Liver (tissue), 9 donors: ENCODE results near the gene C22orf23. TPM values are rescaled to one million over a fixed set of nuclear protein-coding genes. Genes with fewer than 3 reads are reported as not detected.

Experiments used
- DNase-seq: peaks from one replicate; pipeline ENCODE4 v3.0.0-alpha.2; 2017; ENCODE audit warnings: low spot score
- H3K27ac ChIP-seq, 2 donors: one replicate each; pipeline ENCODE4 v1.7.0; 2013; ENCODE audit warnings: inconsistent platforms in 2 of 2, low read length in 2 of 2, control low read depth in 1 of 2, low read depth in 1 of 2, mild to moderate bottlenecking in 1 of 2
- H3K27me3 ChIP-seq, 4 donors: one replicate each; pipeline versions ENCODE4 v1.6.1 to v1.7.0; 2013; ENCODE audit warnings: low read length in 3 of 4, inconsistent platforms in 1 of 4, mild to moderate bottlenecking in 1 of 4, moderate library complexity in 1 of 4; ENCODE audit not compliant: control insufficient read depth in 4 of 4, insufficient read depth in 4 of 4
- H3K36me3 ChIP-seq, 4 donors: one replicate each; pipeline versions ENCODE4 v1.6.1 to v1.7.0; 2013; ENCODE audit warnings: low read length in 3 of 4, mild to moderate bottlenecking in 3 of 4, low read depth in 1 of 4, moderate library complexity in 1 of 4; ENCODE audit not compliant: control insufficient read depth in 4 of 4, insufficient read depth in 3 of 4
- H3K4me1 ChIP-seq, 4 donors: one replicate each; pipeline versions ENCODE4 v1.6.1 to v1.7.0; 2013; ENCODE audit warnings: low read length in 3 of 4, mild to moderate bottlenecking in 3 of 4, moderate library complexity in 1 of 4; ENCODE audit not compliant: control insufficient read depth in 4 of 4, insufficient read depth in 4 of 4
- H3K4me3 ChIP-seq, 3 donors: one replicate each; pipeline versions ENCODE4 v1.6.1 to v1.7.0; 2013; ENCODE audit warnings: low read length in 3 of 3, control low read depth in 1 of 3, low read depth in 1 of 3, mild to moderate bottlenecking in 1 of 3
- H3K9ac ChIP-seq, 2 donors: one replicate each; pipeline ENCODE4 v1.7.0; 2013; ENCODE audit warnings: low read length in 2 of 2, mild to moderate bottlenecking in 2 of 2, moderate library complexity in 2 of 2, control low read depth in 1 of 2, low read depth in 1 of 2
- H3K9me3 ChIP-seq, 4 donors: one replicate each; pipeline versions ENCODE4 v1.6.1 to v1.7.0; 2013; ENCODE audit warnings: low read length in 3 of 4; ENCODE audit not compliant: control insufficient read depth in 4 of 4
- ATF3 ChIP-seq: IDR thresholded peaks from 2 replicates; pipeline ENCODE4 v1.6.1; 2016; ENCODE audit warnings: antibody characterized with exemption
- EGR1 ChIP-seq, 2 donors: IDR thresholded peaks; 2 replicates each; pipeline ENCODE4 v1.6.1; 2016 to 2018; ENCODE audit warnings: antibody characterized with exemption in 2 of 2, low read depth in 2 of 2
- FOXA2 ChIP-seq: IDR thresholded peaks from 2 replicates; pipeline ENCODE4 v1.6.1; 2016; ENCODE audit warnings: antibody characterized with exemption
- HNF4A ChIP-seq, 2 donors: conservative IDR thresholded peaks; 2 replicates each; pipeline ENCODE4 v1.6.1; 2016; ENCODE audit warnings: antibody characterized with exemption in 2 of 2, mild to moderate bottlenecking in 2 of 2
- JUND ChIP-seq, 2 donors: IDR thresholded peaks; 2 replicates each; pipeline ENCODE4 v1.6.1; 2016; ENCODE audit warnings: antibody characterized with exemption in 2 of 2
- NR2F2 ChIP-seq: IDR thresholded peaks from 2 replicates; pipeline ENCODE4 v1.6.1; 2016; ENCODE audit warnings: antibody characterized with exemption
- RAD21 ChIP-seq, 2 donors: IDR thresholded peaks; 2 replicates each; pipeline ENCODE4 v1.6.1; 2016; ENCODE audit warnings: antibody characterized with exemption in 2 of 2, mild to moderate bottlenecking in 2 of 2
- SP1 ChIP-seq: IDR thresholded peaks from 2 replicates; pipeline ENCODE4 v1.6.1; 2018; ENCODE audit warnings: antibody characterized with exemption, mild to moderate bottlenecking
- ZBTB33 ChIP-seq: IDR thresholded peaks from 2 replicates; pipeline ENCODE4 v1.6.1; 2016; ENCODE audit warnings: antibody characterized with exemption
- WGBS: extraction: QIAGEN DNeasy Blood & Tissue Kit; methylation state at CpG from one replicate; pipeline ENCODE4 v1.1.7; 2013; 5-methylcytosine and 5-hydroxymethylcytosine counted together
- polyA plus RNA-seq, 2 donors: library from polyadenylated mRNA; stranded (reverse) in 1 of 2; unstranded in 1 of 2; fragments of 200-250 nt in 1 of 2; fragments of >200 nt in 1 of 2; fragmentation: Nextera tagmentation in 1 of 2; extraction: Ambion mirVana in 1 of 2; gene quantifications; one replicate each; pipeline versions ENCODE4 v1.2.1 to v1.2.3, GENCODE V29; 2013 to 2015
- total RNA-seq, 2 donors: library from RNA; depleted of rRNA; stranded (reverse); fragments of >200 nt; gene quantifications; one replicate each; pipeline ENCODE4 v1.2.3, GENCODE V29; 2014
- TF ChIP-seq, protein P1 (sequence below): fragments of 150-350 bp; IDR thresholded peaks from 2 replicates; pipeline ENCODE4 v1.5.1; 2017; ENCODE audit warnings: improper control_type of control experiment, low read depth, low read length; ENCODE audit not compliant: missing input control
- donor health status: healthy.
- donor health status: healthy.
- donor health status: healthy.
- donor health status: healthy.
- donor health status: healthy.

The C22orf23 gene
- total and polyA plus RNA-seq, 4 donors, result 0.02 TPM; not detected in 3

DNA sequence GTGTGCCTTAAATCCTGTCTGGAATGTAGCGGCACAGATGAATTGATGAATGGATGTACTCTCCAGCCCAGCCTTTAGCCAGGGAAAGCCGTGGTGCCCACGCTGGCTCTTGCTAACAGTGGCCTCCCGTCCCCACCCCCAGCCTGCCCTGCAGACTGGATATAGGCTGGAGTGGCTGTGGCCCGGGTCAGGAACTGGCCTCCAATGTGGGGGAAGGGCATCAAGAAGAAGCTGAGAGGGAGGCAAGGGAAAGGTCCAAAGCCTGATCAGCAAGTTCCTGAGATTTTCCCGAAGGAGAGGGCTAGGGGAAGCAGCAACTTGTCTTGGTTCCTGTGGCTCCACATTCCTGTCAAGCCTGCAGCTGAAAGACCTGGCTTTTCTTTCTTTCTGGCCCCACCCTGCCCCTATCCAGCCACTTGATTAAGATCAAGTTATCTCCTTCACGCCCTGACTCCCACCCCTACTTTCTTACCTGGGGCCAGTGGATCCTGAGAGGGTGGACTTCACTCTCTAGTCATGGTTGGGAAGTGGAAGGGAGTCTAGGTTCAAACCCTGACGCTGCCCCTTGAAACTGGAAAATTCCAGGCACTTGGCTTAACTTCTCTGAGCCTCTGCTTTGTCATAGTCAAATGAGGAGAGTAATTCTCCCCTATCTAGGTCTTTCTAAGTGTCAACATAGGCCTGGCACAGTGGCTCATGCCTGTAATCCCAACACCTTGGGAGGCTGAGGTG, 58.3 kb downstream of the C22orf23 start:
- TF ChIP-seq JUND (IDR thresholded peaks at IDR 0.05) (no peak), ZBTB33 (no peak), RAD21 (IDR thresholded peaks at IDR 0.05) (no peak), FOXA2 (no peak), SP1 (no peak)
- TF ChIP-seq, protein P1, sequence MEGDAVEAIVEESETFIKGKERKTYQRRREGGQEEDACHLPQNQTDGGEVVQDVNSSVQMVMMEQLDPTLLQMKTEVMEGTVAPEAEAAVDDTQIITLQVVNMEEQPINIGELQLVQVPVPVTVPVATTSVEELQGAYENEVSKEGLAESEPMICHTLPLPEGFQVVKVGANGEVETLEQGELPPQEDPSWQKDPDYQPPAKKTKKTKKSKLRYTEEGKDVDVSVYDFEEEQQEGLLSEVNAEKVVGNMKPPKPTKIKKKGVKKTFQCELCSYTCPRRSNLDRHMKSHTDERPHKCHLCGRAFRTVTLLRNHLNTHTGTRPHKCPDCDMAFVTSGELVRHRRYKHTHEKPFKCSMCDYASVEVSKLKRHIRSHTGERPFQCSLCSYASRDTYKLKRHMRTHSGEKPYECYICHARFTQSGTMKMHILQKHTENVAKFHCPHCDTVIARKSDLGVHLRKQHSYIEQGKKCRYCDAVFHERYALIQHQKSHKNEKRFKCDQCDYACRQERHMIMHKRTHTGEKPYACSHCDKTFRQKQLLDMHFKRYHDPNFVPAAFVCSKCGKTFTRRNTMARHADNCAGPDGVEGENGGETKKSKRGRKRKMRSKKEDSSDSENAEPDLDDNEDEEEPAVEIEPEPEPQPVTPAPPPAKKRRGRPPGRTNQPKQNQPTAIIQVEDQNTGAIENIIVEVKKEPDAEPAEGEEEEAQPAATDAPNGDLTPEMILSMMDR, result no peak
- no peaks in the 10 kb centered on the region for H3K27me3 ChIP-seq
- 71% methylated on average over 8 of the region's 8 CpGs for WGBS
- peaks cover 0 to 4% (median 1%) of the 10 kb centered on the region in 4 donors for H3K36me3 ChIP-seq
- no peaks in the 10 kb centered on the region for H3K9me3 ChIP-seq
- no peak for DNase-seq
- H3K4me1 ChIP-seq, result peaks cover 2 to 17% (median 10%) of the 10 kb centered on the region in 4 donors
- H3K4me3 ChIP-seq, result no peak overlapping the region
- H3K27ac ChIP-seq, result no peak overlapping the region
- no peak overlapping the region for H3K9ac ChIP-seq

DNA sequence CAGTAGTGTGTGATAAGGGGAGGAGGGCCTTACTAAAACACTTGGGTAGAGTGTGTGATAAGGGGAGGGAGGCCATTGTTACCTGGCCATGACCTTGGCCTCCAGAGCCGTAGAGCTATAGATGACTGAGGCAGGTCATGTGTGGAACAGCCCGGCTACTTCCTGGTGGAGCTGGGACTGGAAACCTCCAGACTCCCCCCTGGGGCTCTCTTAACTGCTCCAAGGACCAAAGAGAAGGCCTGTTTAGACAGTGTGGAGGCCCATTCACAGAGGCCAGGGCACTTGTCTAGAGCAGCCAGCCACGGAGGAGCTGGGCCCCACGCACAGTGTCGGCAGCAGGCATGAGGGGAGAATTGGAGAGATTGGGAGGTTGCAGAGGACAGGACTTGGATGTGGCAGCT, 59.8 kb downstream of the C22orf23 start:
- H3K27me3 ChIP-seq, result no peaks in the 10 kb centered on the region
- peaks cover 2 to 17% (median 10%) of the 10 kb centered on the region in 4 donors for H3K4me1 ChIP-seq
- no peak overlapping the region for H3K27ac ChIP-seq
- H3K36me3 ChIP-seq, result peaks cover 3 to 14% (median 8%) of the 10 kb centered on the region in 4 donors
- 84% methylated on average over 5 of the region's 5 CpGs for WGBS
- H3K4me3 ChIP-seq, result no peak overlapping the region
- H3K9ac ChIP-seq, result no peak overlapping the region
- TF ChIP-seq FOXA2, result no peak
- TF ChIP-seq HNF4A (conservative IDR thresholded peaks at IDR 0.05), result no peak
- TF ChIP-seq EGR1 (IDR thresholded peaks at IDR 0.05; ENCODE audit: low read depth in 2 of 2), result no peak
- no peak for TF ChIP-seq ATF3
- TF ChIP-seq NR2F2, result no peak
- TF ChIP-seq RAD21 (IDR thresholded peaks at IDR 0.05), result no peak
- no peak for DNase-seq
- no peaks in the 10 kb centered on the region for H3K9me3 ChIP-seq

Other genes with a start within 250 kb of the C22orf23 start
- 10 to 100 TPM; 27.7 to 31.8 TPM for gene GCAT, start 145.7 kb downstream of the C22orf23 start, total RNA-seq
- 10 to 100 TPM; 20.7 to 32.6 TPM for gene GCAT, start 145.7 kb downstream of the C22orf23 start, polyA plus RNA-seq
- gene GALR3, start 130.2 kb downstream of the C22orf23 start, total RNA-seq, result not detected
- not detected for gene GALR3, start 130.2 kb downstream of the C22orf23 start, polyA plus RNA-seq
- gene ANKRD54, start 109.3 kb downstream of the C22orf23 start, total RNA-seq, result 10 to 100 TPM; 13.7 to 25.5 TPM
- gene ANKRD54, start 109.3 kb downstream of the C22orf23 start, polyA plus RNA-seq, result 10 to 100 TPM; 10.7 to 11.3 TPM
- gene EIF3L, start 104.2 kb downstream of the C22orf23 start, total RNA-seq, result 100 to 1,000 TPM; 103 to 217 TPM
- gene EIF3L, start 104.2 kb downstream of the C22orf23 start, polyA plus RNA-seq, result 100 to 1,000 TPM; 104 to 117 TPM
- gene MICALL1, start 47.3 kb downstream of the C22orf23 start, total RNA-seq, result 1 to 10 TPM; 2.7 to 9.3 TPM
- 1 to 10 TPM; 2.0 to 5.5 TPM for gene MICALL1, start 47.3 kb downstream of the C22orf23 start, polyA plus RNA-seq
- gene POLR2F, start 98 bp upstream of the C22orf23 start, total RNA-seq, result 10 to 100 TPM; 21.4 to 27.9 TPM
- gene POLR2F, start 98 bp upstream of the C22orf23 start, polyA plus RNA-seq, result 100 to 1,000 TPM in 1 of 2 donors, 10 to 100 TPM in 1; 84.7 to 152 TPM
- under 1 TPM; 0.05 to 0.08 TPM for gene SOX10, start 31.0 kb upstream of the C22orf23 start, total RNA-seq
- gene SOX10, start 31.0 kb upstream of the C22orf23 start, polyA plus RNA-seq, result under 1 TPM; 0.06 to 0.29 TPM
- gene PICK1, start 103.8 kb upstream of the C22orf23 start, total RNA-seq, result 10 to 100 TPM in 1 of 2 donors, 1 to 10 TPM in 1; 5.8 to 25.8 TPM
- 10 to 100 TPM; 10.3 to 15.9 TPM for gene PICK1, start 103.8 kb upstream of the C22orf23 start, polyA plus RNA-seq
- gene SLC16A8, start 130.6 kb upstream of the C22orf23 start, total RNA-seq, result not detected
- gene SLC16A8, start 130.6 kb upstream of the C22orf23 start, polyA plus RNA-seq, result under 1 TPM in 1 of 2 donors, not detected in 1; 0.10 TPM
- under 1 TPM in 1 of 2 donors, not detected in 1; 0.33 TPM for gene BAIAP2L2, start 157.1 kb upstream of the C22orf23 start, total RNA-seq
- under 1 TPM; 0.44 to 0.46 TPM for gene BAIAP2L2, start 157.1 kb upstream of the C22orf23 start, polyA plus RNA-seq
- 1 to 10 TPM; 7.3 to 9.0 TPM for gene PLA2G6, start 228.2 kb upstream of the C22orf23 start, total RNA-seq
- 1 to 10 TPM; 5.7 to 7.2 TPM for gene PLA2G6, start 228.2 kb upstream of the C22orf23 start, polyA plus RNA-seq
- gene MAFF, start 248.4 kb upstream of the C22orf23 start, total RNA-seq, result 1 to 10 TPM; 1.7 to 3.3 TPM
- gene MAFF, start 248.4 kb upstream of the C22orf23 start, polyA plus RNA-seq, result 1 to 10 TPM; 1.4 to 2.2 TPM